Measurements from ENCODE around the gene MTMR11.
"Not testable (repeated sequence)": the region's sequence is repeated elsewhere in the genome, so short reads cannot be mapped to it uniquely, and the experiment has no call there.

MTMR11 gene

GRCh38 chr1:149936170-149936991 lies at the start of gene MTMR11:
Gene MTMR11 (minus strand): TSS chr1:149936879. CDS start chr1:149936647, 232 bp downstream.
- DNase-seq (ENCODE audit: low read depth in 2 of 2) = no peak

- DNase-seq (ENCODE audit: low read depth in 2 of 2) = no peak
Measured at GRCh38 chr1:149979972-149980540, 43.4 kb upstream of the MTMR11 start.

- no peak for DNase-seq (ENCODE audit: low read depth in 2 of 2)
Measured at GRCh38 chr1:149979245-149979971, 42.7 kb upstream of the MTMR11 start.

DNA sequence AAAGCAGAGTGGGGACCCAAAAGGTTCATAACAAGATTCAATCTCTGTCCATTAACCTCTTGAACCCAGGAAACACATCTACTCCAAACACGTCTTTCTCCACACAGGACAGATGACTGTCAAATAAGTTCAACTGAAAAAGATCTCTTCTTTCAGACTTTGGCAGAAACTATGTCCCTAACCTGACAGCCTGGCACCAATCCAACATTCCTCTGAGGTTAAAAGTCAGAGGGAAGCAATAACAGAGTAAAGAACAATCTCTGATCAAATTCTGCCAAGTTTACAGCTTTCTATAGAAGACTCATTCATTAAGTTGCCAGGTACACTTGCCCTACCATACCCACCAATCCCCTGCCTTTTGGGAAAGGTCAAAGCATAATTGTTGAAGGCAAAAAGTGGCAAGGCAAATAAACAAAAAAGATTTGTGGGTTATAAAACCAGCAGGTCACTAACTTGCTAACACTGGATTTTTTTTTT lies 41.9 kb upstream of the MTMR11 start:
- DNase-seq (ENCODE audit: low read depth in 2 of 2) = no peak

- DNase-seq (ENCODE audit: low read depth in 2 of 2) = no peak
Measured at GRCh38 chr1:149977345-149977744, 40.7 kb upstream of the MTMR11 start.

DNA sequence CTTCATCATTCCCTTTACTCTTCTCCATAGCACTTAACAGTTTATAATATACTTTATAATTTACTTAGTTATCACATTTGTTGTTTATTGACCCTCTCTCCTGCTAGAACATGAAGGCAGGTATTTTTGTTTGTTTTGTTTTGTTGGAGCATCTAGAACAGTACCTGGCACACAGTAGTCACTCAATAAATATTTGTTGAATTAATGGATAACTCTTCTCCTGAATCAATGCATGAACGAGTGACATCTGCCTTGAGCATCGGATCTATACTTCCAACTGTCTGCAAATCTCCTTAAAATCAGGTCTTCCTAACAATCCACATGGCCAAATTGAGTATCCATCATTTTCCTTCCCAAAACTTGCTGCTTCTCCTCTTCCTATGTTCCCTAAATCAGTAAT lies 35.9 kb upstream of the MTMR11 start:
- DNase-seq (ENCODE audit: low read depth in 2 of 2) = no peak

DNA sequence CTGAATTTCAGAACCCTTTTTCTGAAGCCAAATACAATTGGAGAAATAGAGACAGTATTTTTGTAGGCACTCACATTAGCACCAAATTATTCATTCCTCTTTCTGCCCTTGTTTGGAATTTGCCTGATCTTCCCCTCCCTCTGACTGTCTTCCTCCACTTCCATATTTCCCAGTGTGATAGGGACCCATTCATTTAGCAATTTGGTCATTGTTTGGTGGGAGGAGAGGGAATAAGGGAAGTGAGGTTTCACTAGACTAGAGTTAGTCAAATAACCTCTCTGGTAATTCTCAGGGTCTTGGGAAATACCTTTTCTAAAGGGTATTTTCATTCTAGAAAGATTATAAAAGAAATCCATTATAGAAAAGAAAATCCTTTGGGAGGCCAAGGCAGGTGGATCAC lies 31.0 kb upstream of the MTMR11 start:
- DNase-seq (ENCODE audit: low read depth in 2 of 2) = no peak

DNA sequence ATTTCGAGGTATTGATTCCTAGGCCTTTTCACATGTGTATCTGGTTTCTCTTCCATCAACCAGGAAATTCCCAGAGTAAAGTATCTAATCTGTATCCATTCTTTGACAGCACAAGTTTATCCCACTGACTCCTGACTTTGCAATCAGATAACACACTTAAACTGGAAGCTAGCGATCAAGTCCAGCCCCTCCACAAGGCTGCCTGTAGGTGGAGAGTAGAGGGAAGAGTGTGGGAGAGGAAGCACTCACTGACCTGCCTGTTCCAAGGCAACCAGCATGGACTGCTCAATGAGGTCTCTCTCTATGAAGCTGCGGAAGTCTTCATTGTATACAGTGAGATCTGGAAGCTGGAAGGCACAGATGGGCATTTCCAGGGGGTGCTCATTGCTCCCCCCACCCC lies 30.4 kb upstream of the MTMR11 start:
- no peak for DNase-seq (ENCODE audit: low read depth in 2 of 2)

GRCh38 chr1:149966405-149966804 lies 29.7 kb upstream of the MTMR11 start:
- no peak for DNase-seq (ENCODE audit: low read depth in 2 of 2)

- DNase-seq (ENCODE audit: low read depth in 2 of 2) = no peak
Measured at GRCh38 chr1:149965440-149965839, 28.8 kb upstream of the MTMR11 start.

DNA sequence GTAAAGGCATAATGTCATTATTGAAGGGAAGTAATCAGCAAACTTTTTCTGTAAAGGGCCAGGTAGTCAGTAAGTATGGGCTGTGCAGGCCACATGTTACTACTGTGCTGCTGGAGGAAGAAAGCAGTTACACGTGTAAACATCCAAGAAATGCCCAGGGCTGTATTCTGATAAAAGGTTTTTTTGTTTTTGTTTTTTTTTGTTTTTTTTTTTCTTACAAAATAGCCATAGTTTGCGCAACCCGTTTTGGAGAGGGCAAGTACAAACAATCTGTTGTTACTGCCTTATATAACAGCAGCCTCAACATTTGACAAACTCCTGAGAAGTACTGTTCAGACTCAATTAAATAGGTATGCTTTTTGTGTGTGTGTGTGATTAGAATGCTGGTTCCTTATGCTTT lies 26.7 kb upstream of the MTMR11 start:
- no peak for DNase-seq (ENCODE audit: low read depth in 2 of 2)

DNA sequence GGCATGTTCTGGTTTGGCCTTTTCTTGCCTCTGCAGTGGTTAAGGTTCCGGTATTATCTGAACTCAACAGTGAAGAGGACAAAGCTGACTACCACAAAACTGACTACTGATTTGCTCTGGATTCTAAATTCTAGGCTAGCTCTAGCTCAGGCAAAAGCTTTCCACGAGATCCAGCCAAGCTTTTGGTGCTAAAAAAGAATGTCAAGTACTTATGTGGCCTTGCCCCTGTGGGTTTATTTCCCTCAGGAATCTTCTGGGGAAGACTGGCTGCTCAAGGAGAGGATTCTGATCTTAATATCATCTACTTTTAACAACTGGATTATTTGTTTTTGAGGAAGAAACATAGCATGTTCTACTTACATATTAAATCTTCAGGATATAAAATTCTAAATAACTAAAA lies 26.1 kb upstream of the MTMR11 start:
- no peak for DNase-seq (ENCODE audit: low read depth in 2 of 2)

DNA sequence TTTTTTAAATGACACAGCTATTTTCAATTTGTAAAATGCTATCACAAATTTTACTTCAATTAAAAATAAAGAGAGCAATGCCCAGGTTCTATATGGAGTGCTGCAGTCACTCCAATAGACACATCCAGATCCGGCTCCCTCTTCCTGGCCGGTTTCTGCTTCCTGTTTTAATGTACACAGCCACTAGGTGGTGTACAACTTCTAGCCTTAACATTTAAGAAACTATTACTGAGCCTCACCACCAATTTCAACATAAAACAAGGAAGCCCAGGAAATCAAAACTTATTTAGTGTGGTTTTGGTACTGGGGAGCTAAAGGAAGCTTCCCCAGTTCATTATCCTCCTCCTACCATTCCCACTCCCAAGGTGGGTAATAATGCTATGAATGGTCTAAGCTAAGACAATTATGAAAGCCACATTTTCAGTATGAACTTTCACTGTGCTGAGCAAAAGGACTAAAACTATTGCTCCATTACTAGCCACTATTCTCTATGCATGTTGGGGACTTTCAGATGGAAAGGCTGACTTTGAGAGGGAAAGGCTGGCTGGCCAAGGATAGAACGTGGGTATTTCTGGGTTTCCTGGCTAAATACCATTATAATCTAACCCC lies 25.5 kb upstream of the MTMR11 start:
- peak in 1 of 2 donors; percentile 45 for DNase-seq (ENCODE audit: low read depth in 2 of 2)

DNA sequence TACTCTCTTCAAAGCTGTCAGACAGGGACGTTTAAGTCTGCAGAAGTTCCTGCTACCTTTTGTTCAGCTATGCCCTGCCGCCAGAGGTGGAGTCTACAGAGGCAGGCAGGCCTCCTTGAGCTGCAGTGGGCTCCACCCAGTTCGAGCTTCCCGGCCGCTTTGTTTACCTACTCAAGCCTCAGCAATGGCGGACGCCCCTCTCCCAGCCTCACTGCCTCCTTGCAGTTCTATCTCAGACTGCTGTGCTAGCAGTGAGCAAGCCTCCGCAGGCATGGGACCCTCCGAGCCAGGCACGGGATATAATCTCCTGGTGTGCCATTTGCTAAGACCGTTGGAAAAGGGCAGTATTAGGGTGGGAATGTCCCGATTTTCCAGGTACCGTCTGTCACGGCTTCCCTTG lies 20.9 kb upstream of the MTMR11 start:
- DNase-seq (ENCODE audit: low read depth in 2 of 2) = not testable (repeated sequence)

GRCh38 chr1:149949911-149950310 lies 13.2 kb upstream of the MTMR11 start:
- no peak for DNase-seq (ENCODE audit: low read depth in 2 of 2)

GRCh38 chr1:149945206-149945605 lies 8.5 kb upstream of the MTMR11 start:
- no peak for DNase-seq (ENCODE audit: low read depth in 2 of 2)

GRCh38 chr1:149942885-149943284 lies 6.2 kb upstream of the MTMR11 start:
- no peak for DNase-seq (ENCODE audit: low read depth in 2 of 2)

DNA sequence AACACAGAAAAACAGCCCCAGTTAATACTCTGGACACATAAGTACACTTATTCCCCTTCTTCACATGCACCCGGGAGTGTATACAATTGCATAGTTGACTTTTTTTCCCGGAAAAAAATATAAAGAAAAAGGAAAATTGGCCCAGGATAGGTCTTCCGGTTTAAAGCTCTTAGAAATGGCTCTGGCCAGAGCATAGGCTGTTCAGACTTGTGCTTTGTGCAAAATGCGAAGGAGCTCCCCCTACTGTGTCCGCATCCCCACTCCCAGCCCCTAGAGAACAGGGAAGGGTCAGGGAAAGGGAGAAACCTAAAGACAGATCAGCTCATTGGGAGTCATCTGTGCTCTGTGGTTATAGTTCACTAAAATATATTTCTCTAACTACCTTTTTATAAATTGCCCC lies 5.5 kb upstream of the MTMR11 start:
- DNase-seq (ENCODE audit: low read depth in 2 of 2) = no peak

DNA sequence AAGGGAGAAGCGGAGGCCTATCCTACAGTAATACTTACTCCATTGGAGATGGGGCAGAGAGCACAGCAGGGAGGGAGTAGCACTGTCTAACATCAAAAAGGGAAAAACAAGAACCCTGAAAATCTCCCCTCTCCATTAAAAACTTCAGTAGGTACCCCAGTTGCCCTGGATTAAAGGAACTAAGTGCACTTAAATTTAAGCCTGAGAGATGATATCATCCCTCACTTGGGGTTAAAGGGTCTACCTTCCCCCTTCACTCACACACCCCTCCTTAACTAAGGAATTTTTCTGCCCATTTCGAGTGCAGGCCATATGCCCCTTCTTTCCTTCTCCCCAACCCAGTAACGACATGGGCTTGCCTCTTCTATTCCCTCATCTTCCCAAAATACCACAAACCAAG lies 3.7 kb upstream of the MTMR11 start:
- DNase-seq (ENCODE audit: low read depth in 2 of 2) = no peak

GRCh38 chr1:149938668-149939003 lies 2.0 kb upstream of the MTMR11 start:
- not testable (repeated sequence) for DNase-seq (ENCODE audit: low read depth in 2 of 2)

GRCh38 chr1:149937759-149938158 lies 1.1 kb upstream of the MTMR11 start:
- DNase-seq (ENCODE audit: low read depth in 2 of 2) = no peak

GRCh38 chr1:149936992-149937705 lies 470 bp upstream of the MTMR11 start:
- DNase-seq (ENCODE audit: low read depth in 2 of 2) = no peak

All from stimulated activated CD4-positive, alpha-beta T cell treated with anti-CD3 and anti-CD28 coated beads, Interleukin-1b, Interleukin-23, amount 100 ng/mL, for 4 hours (primary cell).